ENCODE results near the gene RUSF1. TPM values are rescaled to one million over a fixed set of nuclear protein-coding genes. Genes with fewer than 3 reads are reported as not detected.

The RUSF1 gene
- total RNA-seq, 2 experiments from 2014 or later, result 36.8 to 37.9 TPM

DNA sequence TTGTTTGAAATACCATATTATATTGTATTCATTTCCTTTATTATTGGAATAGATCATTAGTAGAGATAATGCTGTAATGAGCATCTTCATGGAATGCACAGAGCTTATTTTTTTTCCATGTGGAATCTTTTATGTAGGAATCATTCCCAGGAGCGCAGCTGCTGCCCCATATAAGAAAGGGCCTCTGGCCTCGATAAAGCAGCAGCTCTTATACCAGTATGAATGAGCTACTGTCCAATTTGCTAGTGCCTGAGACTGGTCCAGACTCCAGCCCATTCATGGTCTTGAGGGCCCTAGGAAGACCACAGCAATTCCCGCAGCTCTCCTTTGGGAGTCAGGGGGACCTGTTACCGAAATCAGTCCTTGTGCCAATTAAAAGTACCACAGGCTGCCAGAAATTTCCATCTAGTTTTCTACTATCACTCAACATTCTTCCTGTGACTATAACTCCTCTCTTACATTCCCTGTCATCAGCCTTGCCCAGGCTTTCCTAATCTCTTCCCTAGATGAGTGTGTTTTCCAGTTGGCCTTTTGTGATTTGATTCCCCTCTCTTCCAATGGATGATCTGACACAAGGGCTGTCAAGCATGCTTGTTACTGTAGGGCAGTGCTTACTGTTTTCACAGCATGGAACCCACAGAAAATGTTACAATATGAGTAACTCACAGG lies 67.5 kb downstream of the RUSF1 start:
- Mint-ChIP-seq H3K27ac (no peak overlapping the region), H3K27me3 (no peaks in the 10 kb centered on the region), H3K4me3 (no peak overlapping the region), H3K4me1 (peaks cover 26% of the 10 kb centered on the region), H3K36me3 (ENCODE audit: low read depth) (no peaks in the 10 kb centered on the region), H3K9me3 (no peaks in the 10 kb centered on the region)
- ChIA-PET CTCF (interaction anchor here (1.8 to 2.0 kb wide), 2 partner anchors 9 to 298 kb away, joined by 9 to 10 read pairs; no protein-coding TSS in a partner anchor), POLR2A (interaction anchor here (0.6 to 3.9 kb wide), 4 partner anchors 20 to 261 kb away, joined by 3 to 17 read pairs (median 5); partner anchors contain the start of genes FUS and PYCARD)
- DNase-seq, result no peak

DNA sequence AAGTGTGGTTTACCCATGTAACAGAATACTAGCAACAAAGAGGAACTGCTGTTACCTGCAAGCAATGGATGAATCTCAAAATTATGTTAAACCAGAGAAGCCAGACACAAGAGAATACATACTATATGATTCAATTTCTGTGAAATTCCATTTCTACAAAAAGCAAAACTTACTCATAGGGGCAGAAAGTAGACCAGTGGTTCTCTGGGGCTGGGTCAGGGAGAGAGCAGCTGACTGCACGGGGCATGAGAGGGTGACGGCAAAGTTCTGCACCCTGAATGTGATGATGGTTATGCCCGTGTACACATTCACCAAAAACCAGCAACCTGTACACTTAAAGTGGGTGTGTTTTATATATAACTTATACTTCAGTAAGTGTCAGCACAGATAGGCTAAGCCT lies 68.7 kb downstream of the RUSF1 start:
- CTCF ChIA-PET, result interaction anchor here (1.4 to 2.0 kb wide), 2 partner anchors 8 to 57 kb away, joined by 3 to 10 read pairs; no protein-coding TSS in a partner anchor
- Mint-ChIP-seq H3K4me3 (no peak overlapping the region), H3K27me3 (no peaks in the 10 kb centered on the region), H3K4me1 (peaks cover 26% of the 10 kb centered on the region), H3K9me3 (no peaks in the 10 kb centered on the region), H3K27ac (no peak overlapping the region), H3K36me3 (ENCODE audit: low read depth) (no peaks in the 10 kb centered on the region)
- POLR2A ChIA-PET, result interaction anchor here (2.0 kb wide), 1 partner anchor 238 kb away, joined by 7 read pairs; the partner anchor contains the start of gene PYCARD
- DNase-seq, result no peak

Other genes with a start within 250 kb of the RUSF1 start
- gene ITGAM, start 248.4 kb downstream of the RUSF1 start, total RNA-seq, result 10 to 100 TPM; 81.3 to 82.1 TPM
- gene ITGAX, start 153.2 kb downstream of the RUSF1 start, total RNA-seq, result 10 to 100 TPM; 42.0 to 43.2 TPM
- gene ITGAD, start 115.1 kb downstream of the RUSF1 start, total RNA-seq, result not detected
- not detected for gene COX6A2, start 80.0 kb downstream of the RUSF1 start, total RNA-seq
- gene ZNF843, start 65.6 kb downstream of the RUSF1 start, total RNA-seq, result under 1 TPM in 1 of 2 experiments, not detected in 1; 0.13 TPM
- 10 to 100 TPM; 10.1 to 12.0 TPM for gene ARMC5, start 48.9 kb downstream of the RUSF1 start, total RNA-seq
- under 1 TPM; 0.25 to 0.38 TPM for gene TGFB1I1, start 36.2 kb downstream of the RUSF1 start, total RNA-seq
- gene SLC5A2, start 25.3 kb downstream of the RUSF1 start, total RNA-seq, result under 1 TPM; 0.25 to 0.30 TPM
- not detected for gene AHSP, start 19.5 kb upstream of the RUSF1 start, total RNA-seq

Measured in activated CD4-positive, alpha-beta memory T cell treated with anti-CD3 and anti-CD28 coated beads, Interleukin-2, amount 10 ng/mL, durations not matched to agents 7 days and 5 days (primary cell).